Measurements from ENCODE around the gene NEU2.

DNA sequence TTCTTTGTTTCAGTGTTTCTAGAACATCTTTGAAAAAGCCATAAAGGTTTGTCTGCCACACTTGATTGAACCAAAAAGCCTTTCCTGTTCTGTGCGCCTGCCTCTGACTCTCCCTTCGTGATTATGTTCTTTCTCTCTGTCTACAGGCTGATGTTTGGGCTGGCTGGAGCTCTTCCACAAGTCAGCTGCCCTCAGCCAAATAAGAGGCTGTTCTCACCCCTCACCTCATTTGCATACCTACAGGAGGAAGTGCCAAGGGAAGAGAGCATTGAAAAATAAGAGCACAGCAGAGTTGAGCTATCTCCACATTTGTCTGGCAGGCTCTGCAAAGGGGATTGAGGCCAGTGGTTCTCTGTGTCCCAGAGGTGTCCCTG, 43.5 kb downstream of the NEU2 start:
- TF ChIP-seq SUZ12 (IDR thresholded peaks at IDR 0.05) = no peak
- TF ChIP-seq ELF4 (IDR thresholded peaks at IDR 0.05) = no peak
- TF ChIP-seq BHLHE40 (IDR thresholded peaks at IDR 0.05; ENCODE audit: borderline replicate concordance) = no peak
- no peak for TF ChIP-seq HDGF (IDR thresholded peaks at IDR 0.05; ENCODE audit: borderline replicate concordance)
- no peak for TF ChIP-seq SP1 (IDR thresholded peaks at IDR 0.05)
- TF ChIP-seq FOXK2 (IDR thresholded peaks at IDR 0.05) = no peak
- no peak for TF ChIP-seq ZNF384 (IDR thresholded peaks at IDR 0.05)
- no peak for TF ChIP-seq ARNT (IDR thresholded peaks at IDR 0.05)
- TF ChIP-seq FOXA1 (IDR thresholded peaks at IDR 0.05) = no peak
- TF ChIP-seq L3MBTL2 (conservative IDR thresholded peaks at IDR 0.05) = no peak
- no peak for TF ChIP-seq LEF1 (IDR thresholded peaks at IDR 0.05; ENCODE audit: borderline replicate concordance)
- TF ChIP-seq NFRKB (IDR thresholded peaks at IDR 0.05) = no peak

Measured in HEK293T (cell line).